HG02840 (cell line): ENCODE results near the gene RASSF5.
"Not testable (repeated sequence)": the region's sequence is repeated elsewhere in the genome, so short reads cannot be mapped to it uniquely, and the experiment has no call there.

Experiments
- ATAC-seq: cut with Tn5 transposase; IDR thresholded peaks from one replicate; pipeline ENCODE4 v1.9.1; 2021; ENCODE audit warnings: mild to moderate bottlenecking, moderate library complexity, moderate number of reproducible peaks; ENCODE audit not compliant: unreplicated experiment, low FRiP score

Gene RASSF5

GRCh38 chr1:206581114-206581497 lies 73.8 kb downstream of the RASSF5 start:
- ATAC-seq, result not testable (repeated sequence)

- no peak for ATAC-seq
Observed at GRCh38 chr1:206581571-206581981, 74.2 kb downstream of the RASSF5 start.

- ATAC-seq, result no peak
Observed at GRCh38 chr1:206582537-206582936, 75.2 kb downstream of the RASSF5 start.

GRCh38 chr1:206582971-206583706 lies 75.8 kb downstream of the RASSF5 start:
- no peak for ATAC-seq

- ATAC-seq, result no peak
Observed at GRCh38 chr1:206583707-206584648, 76.6 kb downstream of the RASSF5 start.

- no peak for ATAC-seq
Observed at GRCh38 chr1:206584683-206585082, 77.4 kb downstream of the RASSF5 start.

- no peak for ATAC-seq
Observed at GRCh38 chr1:206586501-206587445, 79.4 kb downstream of the RASSF5 start.

GRCh38 chr1:206587904-206588303 lies 80.6 kb downstream of the RASSF5 start:
- ATAC-seq, result no peak

GRCh38 chr1:206588492-206588891 lies 81.2 kb downstream of the RASSF5 start:
- no peak for ATAC-seq

GRCh38 chr1:206589206-206589605 lies 81.9 kb downstream of the RASSF5 start:
- no peak for ATAC-seq

- ATAC-seq, result no peak
Observed at GRCh38 chr1:206590025-206590758, 82.9 kb downstream of the RASSF5 start.

- no peak for ATAC-seq
Observed at GRCh38 chr1:206591226-206591625, 83.9 kb downstream of the RASSF5 start.

GRCh38 chr1:206591696-206592095 lies 84.4 kb downstream of the RASSF5 start:
- no peak for ATAC-seq

- ATAC-seq, result no peak
Observed at GRCh38 chr1:206593351-206593925, 86.1 kb downstream of the RASSF5 start.

- ATAC-seq, result no peak
Observed at GRCh38 chr1:206595581-206596318, 88.4 kb downstream of the RASSF5 start.

GRCh38 chr1:206596319-206596666 lies 89.0 kb downstream of the RASSF5 start:
- no peak for ATAC-seq

- no peak for ATAC-seq
Observed at GRCh38 chr1:206600527-206600926, 93.2 kb downstream of the RASSF5 start.

GRCh38 chr1:206604861-206605260 lies 97.5 kb downstream of the RASSF5 start:
- no peak for ATAC-seq

GRCh38 chr1:206606867-206607266 lies 99.5 kb downstream of the RASSF5 start:
- ATAC-seq, result no peak
